ENCODE results near the gene METRN.

The METRN gene

GRCh38 chr16:678209-678857, 36.6 kb upstream of the METRN start:
- TF ChIP-seq POLR2AphosphoS5 (IDR thresholded peaks at IDR 0.05; ENCODE audit: low read depth, low read length) (no peak), REST (IDR thresholded peaks at IDR 0.05; ENCODE audit: insufficient read depth in 1 of 2, low read depth in 2 of 2, low read length in 2 of 2) (no peak), FOXP2 (optimal IDR thresholded peaks at IDR 0.05; ENCODE audit: borderline replicate concordance, extremely low read depth, extremely low read length, insufficient read depth) (no peak), SIN3A (IDR thresholded peaks at IDR 0.05; ENCODE audit: borderline replicate concordance, insufficient read depth, low read length) (no peak), TAF1 (IDR thresholded peaks at IDR 0.05; ENCODE audit: borderline replicate concordance, insufficient read depth, low read length) (no peak)

GRCh38 chr16:678858-679813, 35.8 kb upstream of the METRN start:
- TF ChIP-seq POLR2AphosphoS5 (IDR thresholded peaks at IDR 0.05; ENCODE audit: low read depth, low read length) (no peak; the same call in 1 of the 2 replicates), SIN3A (IDR thresholded peaks at IDR 0.05; ENCODE audit: borderline replicate concordance, insufficient read depth, low read length) (no peak), REST (IDR thresholded peaks at IDR 0.05; ENCODE audit: insufficient read depth in 1 of 2, low read depth in 2 of 2, low read length in 2 of 2) (no peak), TAF1 (IDR thresholded peaks at IDR 0.05; ENCODE audit: borderline replicate concordance, insufficient read depth, low read length) (no peak), FOXP2 (optimal IDR thresholded peaks at IDR 0.05; ENCODE audit: borderline replicate concordance, extremely low read depth, extremely low read length, insufficient read depth) (no peak)

GRCh38 chr16:679814-680624, 34.9 kb upstream of the METRN start, which contains the start of gene STUB1:
Gene STUB1, plus strand, starts transcription at chr16:680410. Its CDS starts 116 bp downstream, at chr16:680526.
- TF ChIP-seq REST (IDR thresholded peaks at IDR 0.05; ENCODE audit: insufficient read depth in 1 of 2, low read depth in 2 of 2, low read length in 2 of 2) (no peak), POLR2AphosphoS5 (IDR thresholded peaks at IDR 0.05; ENCODE audit: low read depth, low read length) (no peak), SIN3A (IDR thresholded peaks at IDR 0.05; ENCODE audit: borderline replicate concordance, insufficient read depth, low read length) (no peak), FOXP2 (optimal IDR thresholded peaks at IDR 0.05; ENCODE audit: borderline replicate concordance, extremely low read depth, extremely low read length, insufficient read depth) (no peak)

DNA sequence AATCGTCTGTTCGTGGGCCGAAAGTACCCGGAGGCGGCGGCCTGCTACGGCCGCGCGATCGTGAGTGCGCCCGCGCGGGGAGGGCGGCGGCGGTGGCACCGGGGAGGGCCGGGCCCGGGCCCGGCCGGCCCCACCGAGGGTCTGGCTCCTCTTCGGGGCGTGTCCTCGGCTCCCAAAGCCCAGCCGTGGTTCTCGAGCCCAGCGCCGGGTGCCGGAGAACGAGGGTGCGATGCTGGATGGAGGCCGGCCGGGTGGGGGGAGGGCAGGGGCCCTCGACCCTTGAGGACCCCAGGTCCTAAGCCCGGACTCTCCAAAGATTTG, 34.3 kb upstream of the METRN start:
- no peak for TF ChIP-seq FOXP2 (optimal IDR thresholded peaks at IDR 0.05; ENCODE audit: borderline replicate concordance, extremely low read depth, extremely low read length, insufficient read depth)

GRCh38 chr16:680967-681745, 33.8 kb upstream of the METRN start:
- TF ChIP-seq SIN3A (IDR thresholded peaks at IDR 0.05; ENCODE audit: borderline replicate concordance, insufficient read depth, low read length) (0 out of 2 replicates have a peak, but pooled peaks have one; percentile 24), REST (IDR thresholded peaks at IDR 0.05; ENCODE audit: insufficient read depth in 1 of 2, low read depth in 2 of 2, low read length in 2 of 2) (no peak)
